Fibroblast of the aortic adventitia (primary cell): ENCODE results near the gene MAN2B2. TPM values are rescaled to one million over a fixed set of nuclear protein-coding genes. Genes with fewer than 3 reads are reported as not detected.
"Not testable (repeated sequence)": the region's sequence is repeated elsewhere in the genome, so short reads cannot be mapped to it uniquely, and the experiment has no call there.

Experiments
- DNase-seq: peaks from one replicate; pipeline ENCODE4 v3.0.0-alpha.2; 2010; ENCODE audit warnings: low read depth
- H3K4me3 ChIP-seq: 2 replicates; pipeline ENCODE4 v1.5.1; 2011; ENCODE audit warnings: low read depth, mild to moderate bottlenecking, control low read depth, low read length, moderate library complexity
- total RNA-seq: library from RNA; depleted of rRNA; stranded (reverse); fragments of >200 nt; gene quantifications from 2 replicates; pipeline ENCODE4 v1.2.3, GENCODE V29; 2012; ENCODE audit warnings: low replicate concordance
- TF ChIP-seq, protein P1 (sequence below): IDR thresholded peaks from 2 replicates; pipeline ENCODE4 v1.5.1; 2011; ENCODE audit warnings: mild to moderate bottlenecking, low read length, control low read depth, inconsistent platforms; ENCODE audit not compliant: insufficient read depth

The MAN2B2 gene
- total RNA-seq, 1 donor = 25.9 TPM

DNA sequence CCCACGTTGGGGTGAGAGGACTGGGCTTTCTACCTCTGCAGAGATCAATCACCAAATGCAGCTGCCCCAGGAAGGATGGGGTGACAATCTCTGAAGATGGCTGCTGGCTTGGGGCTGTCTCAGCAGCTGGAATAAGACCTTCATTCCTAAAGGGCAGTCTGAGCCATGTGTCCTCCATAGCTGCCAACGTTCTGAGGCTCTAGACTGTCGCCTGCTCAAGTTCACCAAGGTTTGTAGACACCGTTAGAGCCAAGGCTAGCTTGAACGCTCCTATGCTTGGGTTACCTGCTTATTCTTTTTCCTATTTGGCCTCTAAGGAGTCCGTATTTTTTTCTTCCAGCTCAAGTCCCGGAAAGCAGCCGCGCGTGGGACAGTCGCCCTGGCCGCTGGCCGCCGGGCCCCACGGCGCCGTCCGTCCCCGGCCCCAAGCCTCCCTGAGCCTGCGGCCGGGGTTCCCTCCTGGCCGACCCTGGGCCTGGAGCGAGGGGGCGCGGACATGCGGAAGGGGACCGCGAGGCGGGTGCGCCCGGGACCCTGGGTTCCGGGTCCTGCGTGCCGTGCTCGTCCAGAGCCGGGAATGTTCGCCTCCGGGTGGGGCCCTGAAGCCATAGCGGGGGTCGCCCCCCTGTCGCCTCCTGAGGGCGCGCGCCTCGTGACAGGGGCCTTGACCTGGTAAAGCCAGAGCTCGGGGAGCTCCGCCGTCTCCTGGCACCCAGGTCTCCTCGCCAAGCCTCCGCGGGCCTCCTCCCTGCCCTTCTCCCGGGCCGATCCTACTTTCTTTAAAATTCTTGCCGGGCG lies 88.8 kb downstream of the MAN2B2 start:
- H3K4me3 ChIP-seq = peak overlapping the region; percentile 13
- TF ChIP-seq, protein P1, sequence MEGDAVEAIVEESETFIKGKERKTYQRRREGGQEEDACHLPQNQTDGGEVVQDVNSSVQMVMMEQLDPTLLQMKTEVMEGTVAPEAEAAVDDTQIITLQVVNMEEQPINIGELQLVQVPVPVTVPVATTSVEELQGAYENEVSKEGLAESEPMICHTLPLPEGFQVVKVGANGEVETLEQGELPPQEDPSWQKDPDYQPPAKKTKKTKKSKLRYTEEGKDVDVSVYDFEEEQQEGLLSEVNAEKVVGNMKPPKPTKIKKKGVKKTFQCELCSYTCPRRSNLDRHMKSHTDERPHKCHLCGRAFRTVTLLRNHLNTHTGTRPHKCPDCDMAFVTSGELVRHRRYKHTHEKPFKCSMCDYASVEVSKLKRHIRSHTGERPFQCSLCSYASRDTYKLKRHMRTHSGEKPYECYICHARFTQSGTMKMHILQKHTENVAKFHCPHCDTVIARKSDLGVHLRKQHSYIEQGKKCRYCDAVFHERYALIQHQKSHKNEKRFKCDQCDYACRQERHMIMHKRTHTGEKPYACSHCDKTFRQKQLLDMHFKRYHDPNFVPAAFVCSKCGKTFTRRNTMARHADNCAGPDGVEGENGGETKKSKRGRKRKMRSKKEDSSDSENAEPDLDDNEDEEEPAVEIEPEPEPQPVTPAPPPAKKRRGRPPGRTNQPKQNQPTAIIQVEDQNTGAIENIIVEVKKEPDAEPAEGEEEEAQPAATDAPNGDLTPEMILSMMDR = no peak
- no peak for DNase-seq

DNA sequence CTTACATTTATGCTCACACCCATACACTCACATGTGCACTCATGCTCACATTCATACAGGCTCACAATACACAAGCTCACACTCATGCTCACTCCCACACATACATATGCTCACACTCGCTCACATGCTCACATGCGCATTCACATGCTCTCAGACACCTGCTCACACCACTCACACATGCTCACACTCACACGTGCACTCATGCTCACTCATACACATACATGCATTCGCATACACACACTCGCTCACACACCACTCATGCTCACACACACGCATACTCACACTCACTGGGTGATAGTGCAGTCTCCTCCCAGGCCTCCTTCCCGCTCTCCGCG lies 90.3 kb downstream of the MAN2B2 start:
- no peak overlapping the region for H3K4me3 ChIP-seq
- TF ChIP-seq, protein P1 = no peak
- no peak for DNase-seq

DNA sequence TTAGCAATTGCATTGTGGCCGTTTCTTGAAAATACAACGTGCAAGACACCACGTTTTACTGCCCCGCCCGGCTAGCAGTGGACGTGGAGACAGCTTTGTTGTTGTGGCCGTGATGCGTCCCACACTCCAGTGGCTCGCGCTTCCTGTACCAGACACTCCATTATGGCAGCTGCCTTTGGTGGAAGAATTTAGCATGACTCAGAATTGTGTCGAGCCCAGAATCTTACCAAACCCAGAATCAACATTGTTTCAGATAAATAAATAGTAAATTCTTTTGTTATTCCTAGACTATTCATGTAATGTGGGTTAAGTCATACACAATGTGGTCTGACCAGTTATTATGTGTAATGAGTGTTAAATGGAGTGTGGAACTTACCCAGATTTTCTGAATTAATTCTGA lies 93.4 kb downstream of the MAN2B2 start:
- TF ChIP-seq, protein P1 = no peak
- DNase-seq = peak; percentile 69
- H3K4me3 ChIP-seq = no peak overlapping the region

DNA sequence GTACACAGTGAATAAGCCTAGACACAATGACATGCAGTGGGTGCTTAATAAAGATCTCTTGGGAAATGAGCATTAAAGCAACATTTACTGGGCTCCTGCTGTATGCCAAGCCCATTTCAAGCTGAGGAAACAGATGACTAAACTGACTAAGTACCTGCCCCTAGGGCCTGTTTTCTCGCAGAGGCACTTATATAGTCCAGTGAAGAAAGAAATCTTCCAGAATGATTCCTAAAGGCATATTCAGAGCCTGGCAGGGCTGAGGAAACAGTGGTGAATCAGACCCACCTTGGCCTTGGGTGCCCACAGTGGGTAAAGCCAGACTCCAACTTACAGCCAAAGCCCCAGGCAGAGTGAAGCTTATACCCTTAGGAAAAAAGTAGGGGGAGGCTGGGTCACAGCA lies 96.7 kb downstream of the MAN2B2 start:
- no peak for DNase-seq
- H3K4me3 ChIP-seq = no peak overlapping the region
- TF ChIP-seq, protein P1 = no peak

DNA sequence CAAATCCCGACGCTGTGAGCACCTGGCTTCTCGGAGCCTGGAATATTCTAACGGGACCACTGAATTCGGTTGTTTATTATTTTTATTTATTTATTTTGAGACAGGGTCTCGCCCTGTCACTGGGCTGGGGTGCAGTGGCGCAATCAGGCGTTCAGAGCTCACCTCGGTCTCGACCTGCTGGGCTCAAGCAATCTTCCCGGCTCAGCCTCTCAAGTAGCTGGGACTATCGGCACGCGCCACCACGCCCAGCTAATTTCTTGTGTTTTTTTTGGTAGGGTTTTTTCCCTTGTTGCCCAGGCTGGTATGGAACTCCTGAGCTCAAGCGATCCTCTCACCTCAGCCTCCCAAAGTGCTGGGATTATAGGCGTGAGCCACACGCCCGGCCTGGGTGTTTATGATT lies 97.1 kb downstream of the MAN2B2 start:
- no peak for DNase-seq
- TF ChIP-seq, protein P1 = no peak
- no peak overlapping the region for H3K4me3 ChIP-seq

DNA sequence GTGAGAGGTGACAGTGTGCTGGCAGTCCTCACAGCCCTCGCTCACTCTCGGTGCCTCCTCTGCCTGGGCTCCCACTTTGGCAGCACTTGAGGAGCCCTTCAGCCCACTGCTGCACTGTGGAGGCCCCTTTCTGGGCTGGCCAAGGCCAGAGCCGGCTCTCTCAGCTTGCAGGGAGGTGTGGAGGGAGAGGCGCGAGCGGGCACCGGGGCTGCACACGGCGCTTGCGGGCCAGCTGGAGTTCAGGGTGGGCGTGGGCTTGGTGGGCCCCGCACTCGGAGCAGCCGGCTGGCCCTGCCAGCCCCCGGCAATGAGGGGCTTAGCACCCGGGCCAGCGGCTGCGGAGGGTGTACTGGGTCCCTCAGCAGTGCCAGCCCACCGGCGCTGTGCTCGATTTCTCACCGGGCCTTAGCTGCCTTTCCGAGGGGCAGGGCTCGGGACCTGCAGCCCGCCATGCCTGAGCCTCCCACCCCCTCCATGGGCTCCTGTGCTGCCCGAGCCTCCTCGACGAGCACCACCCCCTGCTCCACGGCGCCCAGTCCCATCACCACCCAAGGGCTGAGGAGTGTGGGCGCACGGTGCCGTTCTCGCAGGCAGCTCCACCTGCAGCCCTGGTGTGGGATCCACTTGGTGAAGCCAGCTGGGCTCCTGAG lies 97.7 kb downstream of the MAN2B2 start:
- not testable (repeated sequence) for H3K4me3 ChIP-seq, DNase-seq

Other genes with a start within 250 kb of the MAN2B2 start
- 0.49 TPM in 1 of 2 replicates, not detected in the other for gene PPP2R2C, start 102.6 kb upstream of the MAN2B2 start, total RNA-seq
- 142 and 482 TPM in 2 replicates for gene MRFAP1, start 65.5 kb downstream of the MAN2B2 start, total RNA-seq
- not detected in 2 replicates for gene S100P, start 118.7 kb downstream of the MAN2B2 start, total RNA-seq
- gene MRFAP1L1, start 134.7 kb downstream of the MAN2B2 start, total RNA-seq = 48.8 and 342 TPM in 2 replicates
- 5.4 and 7.0 TPM in 2 replicates for gene BLOC1S4, start 141.0 kb downstream of the MAN2B2 start, total RNA-seq
- 18.1 and 28.7 TPM in 2 replicates for gene KIAA0232, start 207.5 kb downstream of the MAN2B2 start, total RNA-seq